HepG2 (cell line): ENCODE data around the gene WNT10A. TPM values are rescaled to one million over a fixed set of nuclear protein-coding genes. Genes with fewer than 3 reads are reported as not detected.

Experiments used
- AKAP8 ChIP-seq: sonication (generic); formaldehyde crosslinking; IDR thresholded peaks from 2 replicates; pipeline ENCODE4 v1.5.1; 2020; ENCODE audit warnings: mild to moderate bottlenecking, missing genetic modification reagents
- DMAP1 ChIP-seq: IDR thresholded peaks from 2 replicates; pipeline ENCODE4 v1.6.1; 2016
- EP300 ChIP-seq, 3 experiments: sonication (generic) in 1 of 3; formaldehyde crosslinking in 1 of 3; IDR thresholded peaks; 2 replicates each; pipeline versions ENCODE4 v1.5.1 to v1.6.1; 2011 to 2020; ENCODE audit warnings: low read depth in 2 of 3, low read length in 2 of 3, borderline replicate concordance in 1 of 3, improper control_type of control experiment in 1 of 3, mild to moderate bottlenecking in 1 of 3, missing genetic modification reagents in 1 of 3, moderate library complexity in 1 of 3
- HDAC6 ChIP-seq: fragments of 200-600 bp; sonication (generic); IDR thresholded peaks from 2 replicates; pipeline ENCODE4 v1.7.0; 2017; ENCODE audit warnings: mild to moderate bottlenecking, antibody characterized with exemption, low read length, low read depth
- IRF2 ChIP-seq: IDR thresholded peaks from 2 replicates; pipeline ENCODE4 v1.6.1; 2018; ENCODE audit warnings: missing genetic modification reagents, missing compliant biosample characterization
- JARID2 ChIP-seq: sonication (generic); formaldehyde crosslinking; IDR thresholded peaks from 2 replicates; pipeline ENCODE4 v1.8.1; 2023; ENCODE audit warnings: missing genetic modification reagents, inconsistent platforms; ENCODE audit not compliant: insufficient replicate concordance
- RBFOX2 ChIP-seq: fragments of 200-400 bp; formaldehyde crosslinking; IDR thresholded peaks from 2 replicates; pipeline ENCODE4 v1.6.1; 2017; ENCODE audit warnings: low read depth, mild to moderate bottlenecking, low read length
- ZKSCAN5 ChIP-seq: sonication (generic); formaldehyde crosslinking; IDR thresholded peaks from 2 replicates; pipeline ENCODE4 v1.5.1; 2020; ENCODE audit warnings: mild to moderate bottlenecking, missing genetic modification reagents
- ZNF431 ChIP-seq: sonication (generic); formaldehyde crosslinking; IDR thresholded peaks from 2 replicates; pipeline ENCODE4 v1.9.0; 2022; ENCODE audit warnings: missing genetic modification reagents, low read depth, mild to moderate bottlenecking, borderline replicate concordance
- ZNF468 ChIP-seq: sonication (generic); formaldehyde crosslinking; IDR thresholded peaks from 2 replicates; pipeline ENCODE4 v1.8.0; 2022; ENCODE audit warnings: mild to moderate bottlenecking, moderate library complexity, missing genetic modification reagents
- ZNF605 ChIP-seq: sonication (generic); formaldehyde crosslinking; IDR thresholded peaks from 2 replicates; pipeline ENCODE4 v1.8.0; 2022; ENCODE audit warnings: mild to moderate bottlenecking, missing genetic modification reagents
- ZNF619 ChIP-seq: sonication (generic); formaldehyde crosslinking; IDR thresholded peaks from 2 replicates; pipeline ENCODE4 v1.4.0; 2020; ENCODE audit warnings: mild to moderate bottlenecking, missing genetic modification reagents
- ZSCAN21 ChIP-seq: sonication (generic); formaldehyde crosslinking; IDR thresholded peaks from 2 replicates; pipeline ENCODE4 v1.8.0; 2022; ENCODE audit warnings: mild to moderate bottlenecking, missing genetic modification reagents, moderate library complexity, borderline replicate concordance
- polyA plus RNA-seq, 8 experiments: library from polyadenylated mRNA; depleted of rRNA in 3 of 8; stranded (reverse) in 7 of 8; unstranded in 1 of 8; fragments of >200 nt; fragmentation: Illumina TruSeq in 4 of 8; extraction: Trizol in 4 of 8; gene quantifications; 2 replicates each; pipeline versions ENCODE4 v1.2.1 to v1.2.3, GENCODE V29; 2011 to 2016; ENCODE audit warnings: low read depth in 4 of 8, missing spikeins in 1 of 8, mixed read lengths in 1 of 8; ENCODE audit not compliant: insufficient read depth in 1 of 8
- total RNA-seq, 5 experiments: library from RNA; depleted of rRNA; stranded (reverse); fragments of >200 nt; fragmentation: Illumina TruSeq; extraction: Trizol; gene quantifications; 2 replicates each; pipeline ENCODE4 v1.2.3, GENCODE V29; 2016; ENCODE audit warnings: low read depth in 1 of 5
- TF ChIP-seq, protein P1 (sequence below): sonication (generic); formaldehyde crosslinking; IDR thresholded peaks from 2 replicates; pipeline ENCODE4 v1.4.0; 2020; ENCODE audit warnings: mild to moderate bottlenecking, missing genetic modification reagents
- TF ChIP-seq, protein P2 (sequence below): sonication (generic); formaldehyde crosslinking; IDR thresholded peaks from 2 replicates; pipeline ENCODE4 v1.4.0; 2020; ENCODE audit warnings: missing genetic modification reagents
- TF ChIP-seq, protein P3 (sequence below): sonication (generic); formaldehyde crosslinking; IDR thresholded peaks from 2 replicates; pipeline ENCODE4 v1.4.0; 2020; ENCODE audit warnings: mild to moderate bottlenecking, low read depth, missing genetic modification reagents
- TF ChIP-seq, protein P4 (sequence below): IDR thresholded peaks from 2 replicates; pipeline ENCODE4 v1.6.1; 2016; ENCODE audit warnings: low read depth, missing genetic modification reagents, missing compliant biosample characterization

Gene WNT10A
- total and polyA plus RNA-seq, 2 of the 13 experiments (the other 11 are each of a cell fraction or from before 2014, with no cell fraction given) = 0.03 TPM; not detected in 1

DNA sequence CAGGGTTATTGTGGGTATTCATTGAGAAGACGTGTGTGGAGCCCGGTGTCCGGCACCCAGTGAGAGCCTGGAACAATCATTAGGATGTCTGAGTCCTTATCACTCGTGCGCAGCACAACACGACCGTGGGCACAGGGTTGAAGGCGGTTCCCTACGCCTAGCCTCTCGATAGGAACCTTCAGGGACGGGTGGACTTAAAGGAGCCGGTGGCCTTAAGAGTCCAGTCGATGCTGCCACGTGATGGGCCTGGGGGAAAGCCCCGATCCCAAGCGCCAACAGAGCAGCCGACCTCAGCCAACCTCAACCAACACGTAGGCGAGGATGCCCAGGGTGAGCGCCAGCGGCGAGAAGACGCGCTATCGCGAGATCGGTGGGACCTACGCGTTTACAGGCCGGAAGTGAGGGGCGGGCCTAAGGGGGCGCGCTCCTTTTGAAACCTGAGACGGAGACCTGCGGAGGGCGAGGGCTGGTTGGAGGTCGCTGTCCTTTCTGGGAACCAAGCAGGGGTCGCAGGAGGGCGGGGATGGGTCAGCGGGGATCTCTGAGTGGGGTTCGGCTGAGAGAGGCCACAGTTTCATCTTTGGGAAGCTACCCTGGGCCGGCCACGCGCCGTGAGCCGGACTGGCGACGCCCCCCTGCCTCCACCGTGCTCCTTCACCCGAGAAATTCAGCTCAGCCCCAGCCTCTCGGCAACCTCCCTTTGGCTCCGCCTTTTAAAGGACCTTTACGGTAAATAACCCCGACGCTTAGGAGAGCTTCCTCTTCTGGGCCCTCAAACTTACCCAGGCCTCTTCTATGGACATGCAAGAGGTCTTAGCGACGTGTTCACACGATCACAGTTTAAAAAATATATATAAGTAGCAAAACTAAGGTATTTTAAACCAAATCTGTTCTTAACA, 28.3 kb downstream of the WNT10A start (continued):
- TF ChIP-seq, protein P1, sequence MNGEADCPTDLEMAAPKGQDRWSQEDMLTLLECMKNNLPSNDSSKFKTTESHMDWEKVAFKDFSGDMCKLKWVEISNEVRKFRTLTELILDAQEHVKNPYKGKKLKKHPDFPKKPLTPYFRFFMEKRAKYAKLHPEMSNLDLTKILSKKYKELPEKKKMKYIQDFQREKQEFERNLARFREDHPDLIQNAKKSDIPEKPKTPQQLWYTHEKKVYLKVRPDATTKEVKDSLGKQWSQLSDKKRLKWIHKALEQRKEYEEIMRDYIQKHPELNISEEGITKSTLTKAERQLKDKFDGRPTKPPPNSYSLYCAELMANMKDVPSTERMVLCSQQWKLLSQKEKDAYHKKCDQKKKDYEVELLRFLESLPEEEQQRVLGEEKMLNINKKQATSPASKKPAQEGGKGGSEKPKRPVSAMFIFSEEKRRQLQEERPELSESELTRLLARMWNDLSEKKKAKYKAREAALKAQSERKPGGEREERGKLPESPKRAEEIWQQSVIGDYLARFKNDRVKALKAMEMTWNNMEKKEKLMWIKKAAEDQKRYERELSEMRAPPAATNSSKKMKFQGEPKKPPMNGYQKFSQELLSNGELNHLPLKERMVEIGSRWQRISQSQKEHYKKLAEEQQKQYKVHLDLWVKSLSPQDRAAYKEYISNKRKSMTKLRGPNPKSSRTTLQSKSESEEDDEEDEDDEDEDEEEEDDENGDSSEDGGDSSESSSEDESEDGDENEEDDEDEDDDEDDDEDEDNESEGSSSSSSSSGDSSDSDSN (CRISPR knock-in tag) = peak; percentile 64
- TF ChIP-seq, protein P2, sequence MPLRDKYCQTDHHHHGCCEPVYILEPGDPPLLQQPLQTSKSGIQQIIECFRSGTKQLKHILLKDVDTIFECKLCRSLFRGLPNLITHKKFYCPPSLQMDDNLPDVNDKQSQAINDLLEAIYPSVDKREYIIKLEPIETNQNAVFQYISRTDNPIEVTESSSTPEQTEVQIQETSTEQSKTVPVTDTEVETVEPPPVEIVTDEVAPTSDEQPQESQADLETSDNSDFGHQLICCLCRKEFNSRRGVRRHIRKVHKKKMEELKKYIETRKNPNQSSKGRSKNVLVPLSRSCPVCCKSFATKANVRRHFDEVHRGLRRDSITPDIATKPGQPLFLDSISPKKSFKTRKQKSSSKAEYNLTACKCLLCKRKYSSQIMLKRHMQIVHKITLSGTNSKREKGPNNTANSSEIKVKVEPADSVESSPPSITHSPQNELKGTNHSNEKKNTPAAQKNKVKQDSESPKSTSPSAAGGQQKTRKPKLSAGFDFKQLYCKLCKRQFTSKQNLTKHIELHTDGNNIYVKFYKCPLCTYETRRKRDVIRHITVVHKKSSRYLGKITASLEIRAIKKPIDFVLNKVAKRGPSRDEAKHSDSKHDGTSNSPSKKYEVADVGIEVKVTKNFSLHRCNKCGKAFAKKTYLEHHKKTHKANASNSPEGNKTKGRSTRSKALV (CRISPR knock-in tag) = peak; percentile 55; the same call in 1 of the 2 replicates
- TF ChIP-seq, protein P3, sequence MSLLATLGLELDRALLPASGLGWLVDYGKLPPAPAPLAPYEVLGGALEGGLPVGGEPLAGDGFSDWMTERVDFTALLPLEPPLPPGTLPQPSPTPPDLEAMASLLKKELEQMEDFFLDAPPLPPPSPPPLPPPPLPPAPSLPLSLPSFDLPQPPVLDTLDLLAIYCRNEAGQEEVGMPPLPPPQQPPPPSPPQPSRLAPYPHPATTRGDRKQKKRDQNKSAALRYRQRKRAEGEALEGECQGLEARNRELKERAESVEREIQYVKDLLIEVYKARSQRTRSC (CRISPR knock-in tag) = peak; percentile 62; the same call in 1 of the 2 replicates
- TF ChIP-seq HDAC6 (no peak), AKAP8 (CRISPR knock-in tag) (peak; percentile 74; the same call in 1 of the 2 replicates), ZNF619 (peak; percentile 98), DMAP1 (peak; percentile 85), RBFOX2 (peak; percentile 89), ZNF431 (CRISPR knock-in tag) (peak; percentile 91), EP300 (IDR thresholded peaks at IDR 0.05; ENCODE audit: low read depth in 2 of 2, low read length in 2 of 2) (peak in 1 of 2 experiments; percentile 39; a peak in 1 of 4 replicates), EP300 (CRISPR knock-in tag; IDR thresholded peaks at IDR 0.05; ENCODE audit: borderline replicate concordance) (no peak), ZSCAN21 (CRISPR knock-in tag) (peak; percentile 98), IRF2 (CRISPR knock-in tag) (peak; percentile 82), ZNF468 (CRISPR knock-in tag) (0 out of 2 replicates have a peak, but pooled peaks have one; percentile 16), ZKSCAN5 (CRISPR knock-in tag) (0 out of 2 replicates have a peak, but pooled peaks have one; percentile 25), ZNF605 (CRISPR knock-in tag) (peak; percentile 92), JARID2 (CRISPR knock-in tag) (no peak)
- TF ChIP-seq, protein P4, sequence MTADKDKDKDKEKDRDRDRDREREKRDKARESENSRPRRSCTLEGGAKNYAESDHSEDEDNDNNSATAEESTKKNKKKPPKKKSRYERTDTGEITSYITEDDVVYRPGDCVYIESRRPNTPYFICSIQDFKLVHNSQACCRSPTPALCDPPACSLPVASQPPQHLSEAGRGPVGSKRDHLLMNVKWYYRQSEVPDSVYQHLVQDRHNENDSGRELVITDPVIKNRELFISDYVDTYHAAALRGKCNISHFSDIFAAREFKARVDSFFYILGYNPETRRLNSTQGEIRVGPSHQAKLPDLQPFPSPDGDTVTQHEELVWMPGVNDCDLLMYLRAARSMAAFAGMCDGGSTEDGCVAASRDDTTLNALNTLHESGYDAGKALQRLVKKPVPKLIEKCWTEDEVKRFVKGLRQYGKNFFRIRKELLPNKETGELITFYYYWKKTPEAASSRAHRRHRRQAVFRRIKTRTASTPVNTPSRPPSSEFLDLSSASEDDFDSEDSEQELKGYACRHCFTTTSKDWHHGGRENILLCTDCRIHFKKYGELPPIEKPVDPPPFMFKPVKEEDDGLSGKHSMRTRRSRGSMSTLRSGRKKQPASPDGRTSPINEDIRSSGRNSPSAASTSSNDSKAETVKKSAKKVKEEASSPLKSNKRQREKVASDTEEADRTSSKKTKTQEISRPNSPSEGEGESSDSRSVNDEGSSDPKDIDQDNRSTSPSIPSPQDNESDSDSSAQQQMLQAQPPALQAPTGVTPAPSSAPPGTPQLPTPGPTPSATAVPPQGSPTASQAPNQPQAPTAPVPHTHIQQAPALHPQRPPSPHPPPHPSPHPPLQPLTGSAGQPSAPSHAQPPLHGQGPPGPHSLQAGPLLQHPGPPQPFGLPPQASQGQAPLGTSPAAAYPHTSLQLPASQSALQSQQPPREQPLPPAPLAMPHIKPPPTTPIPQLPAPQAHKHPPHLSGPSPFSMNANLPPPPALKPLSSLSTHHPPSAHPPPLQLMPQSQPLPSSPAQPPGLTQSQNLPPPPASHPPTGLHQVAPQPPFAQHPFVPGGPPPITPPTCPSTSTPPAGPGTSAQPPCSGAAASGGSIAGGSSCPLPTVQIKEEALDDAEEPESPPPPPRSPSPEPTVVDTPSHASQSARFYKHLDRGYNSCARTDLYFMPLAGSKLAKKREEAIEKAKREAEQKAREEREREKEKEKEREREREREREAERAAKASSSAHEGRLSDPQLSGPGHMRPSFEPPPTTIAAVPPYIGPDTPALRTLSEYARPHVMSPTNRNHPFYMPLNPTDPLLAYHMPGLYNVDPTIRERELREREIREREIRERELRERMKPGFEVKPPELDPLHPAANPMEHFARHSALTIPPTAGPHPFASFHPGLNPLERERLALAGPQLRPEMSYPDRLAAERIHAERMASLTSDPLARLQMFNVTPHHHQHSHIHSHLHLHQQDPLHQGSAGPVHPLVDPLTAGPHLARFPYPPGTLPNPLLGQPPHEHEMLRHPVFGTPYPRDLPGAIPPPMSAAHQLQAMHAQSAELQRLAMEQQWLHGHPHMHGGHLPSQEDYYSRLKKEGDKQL (CRISPR knock-in tag) = peak; percentile 46; the same call in 1 of the 2 replicates
